OCI-M2 (cell line): ENCODE measurements around the gene MCC.

Experiments
- DNase-seq: peaks from one replicate; lab custom pipeline; 2025; ENCODE audit not compliant: unreplicated experiment; lab: John Stamatoyannopoulos, UW

MCC gene

DNA sequence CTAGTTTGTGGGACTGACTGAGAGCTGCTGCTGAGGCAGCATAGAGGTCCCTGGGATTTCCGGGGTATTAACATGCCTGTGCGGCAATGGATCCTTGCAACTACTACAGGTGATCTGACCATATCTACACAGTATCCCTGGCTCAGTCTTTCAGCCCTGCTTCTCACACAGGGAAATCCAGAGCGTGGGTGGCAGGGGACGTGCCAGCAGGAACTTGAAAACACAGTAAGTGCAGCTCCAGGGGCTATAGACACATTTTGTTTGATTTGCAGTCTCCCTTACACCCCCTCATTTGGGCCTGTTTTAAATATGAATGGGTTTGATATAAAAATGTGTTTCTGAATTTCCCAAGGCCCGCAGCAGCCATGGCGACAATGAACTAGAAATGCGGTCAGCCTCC lies 302.2 kb downstream of the MCC start:
- DNase-seq, result no peak

DNA sequence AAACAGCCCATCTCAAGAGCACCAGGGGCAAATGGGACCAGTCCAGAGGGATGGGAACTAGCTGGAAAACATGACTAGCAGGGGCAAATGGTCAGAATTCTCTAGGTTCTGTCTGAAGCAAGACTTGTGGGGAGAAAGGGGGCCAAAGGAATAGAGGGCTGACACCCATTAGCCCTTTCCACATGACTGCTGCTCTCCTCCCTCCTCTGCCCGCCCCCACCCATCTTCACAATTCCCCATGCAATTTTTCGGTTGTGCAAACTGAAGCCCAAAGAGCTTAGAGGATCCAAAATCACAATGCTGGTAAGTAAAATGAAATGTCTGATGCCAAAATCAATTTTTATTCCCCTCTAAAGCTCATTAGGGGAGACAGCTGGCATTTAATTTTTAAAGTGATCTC lies 304.6 kb downstream of the MCC start:
- no peak for DNase-seq

GRCh38 chr5:113182658-113183344 lies 305.5 kb downstream of the MCC start:
- DNase-seq, result no peak

GRCh38 chr5:113181853-113182490 lies 306.3 kb downstream of the MCC start:
- DNase-seq, result no peak

DNA sequence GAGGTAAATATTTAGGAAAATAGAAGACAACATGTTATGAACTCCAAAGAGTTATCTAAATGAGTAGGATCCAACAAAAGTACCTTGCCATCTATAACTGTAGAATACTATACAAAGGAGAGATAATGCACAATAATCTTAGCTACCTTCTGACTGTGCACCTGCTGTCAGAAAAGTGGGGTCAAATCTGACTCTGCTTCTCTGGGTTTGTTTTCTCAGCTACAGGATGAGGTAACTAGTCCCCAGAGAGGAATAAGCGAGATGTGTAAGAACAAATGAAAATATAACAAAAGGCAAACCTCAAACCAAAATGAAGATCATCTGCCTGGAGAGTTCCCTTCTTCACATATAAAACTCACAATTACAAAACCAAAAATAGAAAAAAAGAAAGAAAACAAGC lies 306.8 kb downstream of the MCC start:
- no peak for DNase-seq

DNA sequence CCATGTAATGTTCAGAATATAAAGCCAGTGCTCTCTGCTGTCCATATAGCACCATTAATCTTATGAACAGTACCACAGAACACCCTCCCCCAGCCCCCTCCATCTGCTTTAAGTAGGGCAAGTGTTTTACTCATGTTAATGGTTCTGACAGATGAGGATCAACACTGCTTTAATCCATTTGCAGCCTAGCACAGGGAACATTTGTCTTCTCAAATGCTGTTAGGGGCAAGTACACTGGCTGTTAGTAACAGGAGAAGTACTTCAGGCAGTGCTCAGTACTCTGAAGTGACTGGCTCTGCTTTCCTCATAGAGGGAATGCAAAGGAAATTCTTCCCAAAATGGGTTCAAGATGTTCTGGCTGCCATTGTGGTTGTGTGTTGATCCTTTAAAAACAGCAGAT lies 309.1 kb downstream of the MCC start:
- DNase-seq, result no peak

DNA sequence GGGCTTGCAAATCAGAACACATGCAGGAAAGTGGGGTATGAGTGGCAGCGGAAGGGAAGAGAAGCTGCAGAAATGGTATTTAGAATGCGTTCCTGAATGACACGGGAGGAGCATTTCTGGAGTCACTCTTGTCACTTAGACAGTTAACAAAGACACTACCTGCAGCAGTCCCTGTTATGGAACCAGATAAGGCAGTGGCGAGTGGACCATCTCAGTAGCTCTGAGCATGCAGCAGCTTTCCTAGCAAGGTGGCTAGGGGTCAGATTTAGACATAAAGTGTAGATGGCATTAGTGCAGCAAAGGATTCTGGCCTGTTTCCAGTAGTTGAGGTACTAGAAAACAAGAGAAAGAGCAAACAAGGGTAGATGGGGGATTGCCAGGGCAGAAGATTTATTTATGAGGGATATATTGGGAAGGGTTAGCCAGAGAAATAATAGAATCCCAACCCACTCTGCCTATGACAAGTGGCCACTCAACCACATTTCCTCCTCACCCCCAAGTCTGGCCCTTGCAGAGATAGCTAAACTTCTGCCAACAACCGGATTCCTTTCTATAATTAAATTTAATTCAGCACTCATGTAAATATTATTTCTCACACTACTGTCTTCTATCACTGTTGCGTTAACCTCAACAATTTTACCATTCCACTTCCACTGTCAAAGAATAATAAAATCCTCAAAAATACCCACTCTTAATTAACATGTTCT lies 310.0 kb downstream of the MCC start:
- no peak for DNase-seq

GRCh38 chr5:113177225-113177624 lies 311.0 kb downstream of the MCC start:
- no peak for DNase-seq

DNA sequence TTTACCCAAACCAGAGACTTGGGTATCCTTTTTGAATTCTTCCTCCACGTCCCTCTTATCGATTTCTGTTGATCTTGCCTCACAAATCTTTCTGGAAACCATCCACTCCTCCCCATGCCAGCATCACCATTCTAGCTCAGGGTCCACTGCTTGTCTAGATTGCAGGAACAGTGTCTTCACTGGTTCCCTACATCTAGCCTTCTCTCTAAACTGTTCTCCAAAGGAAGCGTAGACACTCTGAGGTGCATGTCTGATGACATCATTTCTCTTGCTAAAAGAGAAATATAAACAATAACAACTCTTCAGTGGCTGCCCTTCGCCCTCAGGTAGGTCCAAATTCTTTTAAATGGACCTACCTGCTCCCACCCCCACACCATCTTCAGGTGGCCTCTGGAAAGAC lies 311.5 kb downstream of the MCC start:
- no peak for DNase-seq

DNA sequence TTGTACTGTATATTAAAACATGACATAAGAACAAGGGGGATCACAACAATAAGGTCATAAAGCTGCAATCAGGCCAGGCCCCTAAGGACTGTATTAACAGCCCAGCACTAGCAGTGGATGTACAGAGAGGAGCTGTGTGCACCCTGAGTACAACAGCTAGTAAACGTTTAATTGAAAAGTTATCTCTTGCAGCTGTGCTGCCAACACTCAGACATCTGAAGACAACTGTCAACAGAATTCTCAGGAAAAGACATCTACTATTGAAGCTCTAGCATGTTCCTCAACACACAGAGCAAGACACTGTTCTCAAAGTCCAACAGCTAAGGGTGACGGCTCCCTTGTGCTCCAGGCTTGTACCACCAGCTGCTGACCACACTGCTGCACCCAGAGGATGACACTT lies 312.1 kb downstream of the MCC start:
- no peak for DNase-seq

DNA sequence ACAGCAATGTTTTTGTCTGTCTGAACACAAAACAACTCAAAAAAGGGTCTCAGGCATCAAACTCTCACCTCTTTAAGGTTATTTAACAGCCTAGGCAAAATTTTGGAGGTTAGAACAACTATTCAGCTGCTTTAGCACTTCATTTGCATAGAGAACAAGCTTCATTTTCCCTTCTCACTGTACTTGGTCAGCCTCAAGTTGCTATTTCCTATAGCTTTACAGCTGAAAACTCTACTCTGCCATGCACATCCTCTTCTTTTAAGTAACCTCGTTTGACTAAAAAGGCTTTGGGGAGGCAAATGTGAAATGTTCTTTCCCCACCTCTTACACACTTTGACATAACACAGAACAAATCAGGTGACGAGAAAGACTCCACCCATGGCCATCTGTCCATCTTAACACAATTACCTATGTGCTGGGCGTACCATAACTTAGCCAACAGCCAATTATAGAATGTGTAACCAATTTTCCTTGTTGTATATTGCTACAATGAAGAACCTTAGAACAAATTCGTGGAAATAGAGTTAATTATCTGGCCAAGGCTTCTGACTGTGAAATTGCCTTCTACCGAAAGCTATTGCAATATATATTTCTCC lies 315.9 kb downstream of the MCC start:
- no peak for DNase-seq

- no peak for DNase-seq
These were observed 316.7 kb downstream of the MCC start for GRCh38 chr5:113171520-113171919.

DNA sequence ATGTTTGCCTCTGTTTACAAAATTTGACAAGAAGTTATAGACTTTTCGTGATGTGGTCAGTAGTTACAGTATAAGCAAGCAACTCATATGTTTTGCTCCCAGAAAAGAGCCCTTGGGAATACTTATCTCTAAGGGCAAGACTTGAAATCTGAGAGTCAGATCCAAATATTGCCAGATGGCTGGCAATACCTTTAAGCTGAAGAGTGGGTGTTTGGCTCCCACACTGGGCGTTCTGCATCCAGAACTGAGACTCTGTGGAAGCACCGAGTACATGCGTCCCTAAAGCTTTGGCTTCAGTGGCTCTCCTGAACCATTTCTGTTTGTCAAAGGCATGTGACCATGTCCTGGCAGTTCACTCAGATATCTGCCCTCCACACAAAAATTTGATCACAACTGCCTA lies 317.5 kb downstream of the MCC start:
- DNase-seq, result no peak

GRCh38 chr5:113169720-113170119 lies 318.5 kb downstream of the MCC start:
- DNase-seq, result no peak

- DNase-seq, result no peak
These were observed 320.3 kb downstream of the MCC start for GRCh38 chr5:113167985-113168384.

GRCh38 chr5:113166852-113167366 lies 321.3 kb downstream of the MCC start:
- no peak for DNase-seq

DNA sequence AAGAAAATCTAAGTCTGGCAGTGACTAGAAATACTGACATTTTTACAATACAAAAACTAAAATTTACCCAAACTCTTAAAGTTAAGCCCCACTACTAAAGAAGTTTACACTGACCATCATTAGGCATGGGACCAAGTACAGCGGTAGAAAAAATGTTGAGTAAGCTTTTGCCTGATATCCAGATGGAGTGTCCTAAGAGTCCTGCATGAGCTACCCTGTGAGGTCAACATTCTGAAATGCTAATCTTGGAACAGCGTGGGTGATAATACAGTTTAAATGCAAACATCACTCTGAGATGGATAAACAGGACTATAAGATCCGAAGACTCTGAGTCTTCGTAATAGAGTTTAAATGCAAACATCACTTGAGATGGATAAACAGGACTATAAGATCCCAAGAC lies 322.0 kb downstream of the MCC start:
- no peak for DNase-seq

- DNase-seq, result no peak
These were observed 324.2 kb downstream of the MCC start for GRCh38 chr5:113164021-113164420.

DNA sequence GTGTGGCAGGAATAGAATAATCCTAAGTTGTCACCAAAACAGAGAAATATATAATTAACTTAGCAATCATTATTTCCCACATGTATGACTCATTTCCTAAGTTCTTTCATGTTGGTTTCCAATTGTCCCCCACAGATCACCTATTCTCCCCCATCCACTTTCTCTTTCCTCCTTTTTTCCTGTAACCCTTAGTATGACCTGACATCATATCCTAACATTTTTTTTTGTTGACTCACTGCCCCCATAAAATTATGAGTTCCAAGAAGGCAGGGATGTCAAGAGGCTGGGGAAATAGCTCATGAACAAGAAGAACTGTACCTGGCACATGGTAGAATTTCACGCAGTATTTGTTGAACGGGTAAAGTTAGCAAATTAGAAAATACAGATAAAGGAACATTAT lies 324.9 kb downstream of the MCC start:
- no peak for DNase-seq

GRCh38 chr5:113162770-113163169 lies 325.5 kb downstream of the MCC start:
- no peak for DNase-seq

- DNase-seq, result no peak
These were observed 326.0 kb downstream of the MCC start for GRCh38 chr5:113162208-113162607.

- no peak for DNase-seq
These were observed 326.4 kb downstream of the MCC start for GRCh38 chr5:113161806-113162205.
